Activated CD8-positive, alpha-beta memory T cell treated with anti-CD3 and anti-CD28 coated beads, Interleukin-2, amount 50 U/mL, for 1 hour (primary cell): Measurements from ENCODE around the gene LSM12.
"Not testable (repeated sequence)": the region's sequence is repeated elsewhere in the genome, so short reads cannot be mapped to it uniquely, and the experiment has no call there.

Source experiments
- DNase-seq: peaks from one replicate; pipeline ENCODE4 v3.0.0-alpha.2; 2020; ENCODE audit errors: extremely low read depth

Gene LSM12

DNA sequence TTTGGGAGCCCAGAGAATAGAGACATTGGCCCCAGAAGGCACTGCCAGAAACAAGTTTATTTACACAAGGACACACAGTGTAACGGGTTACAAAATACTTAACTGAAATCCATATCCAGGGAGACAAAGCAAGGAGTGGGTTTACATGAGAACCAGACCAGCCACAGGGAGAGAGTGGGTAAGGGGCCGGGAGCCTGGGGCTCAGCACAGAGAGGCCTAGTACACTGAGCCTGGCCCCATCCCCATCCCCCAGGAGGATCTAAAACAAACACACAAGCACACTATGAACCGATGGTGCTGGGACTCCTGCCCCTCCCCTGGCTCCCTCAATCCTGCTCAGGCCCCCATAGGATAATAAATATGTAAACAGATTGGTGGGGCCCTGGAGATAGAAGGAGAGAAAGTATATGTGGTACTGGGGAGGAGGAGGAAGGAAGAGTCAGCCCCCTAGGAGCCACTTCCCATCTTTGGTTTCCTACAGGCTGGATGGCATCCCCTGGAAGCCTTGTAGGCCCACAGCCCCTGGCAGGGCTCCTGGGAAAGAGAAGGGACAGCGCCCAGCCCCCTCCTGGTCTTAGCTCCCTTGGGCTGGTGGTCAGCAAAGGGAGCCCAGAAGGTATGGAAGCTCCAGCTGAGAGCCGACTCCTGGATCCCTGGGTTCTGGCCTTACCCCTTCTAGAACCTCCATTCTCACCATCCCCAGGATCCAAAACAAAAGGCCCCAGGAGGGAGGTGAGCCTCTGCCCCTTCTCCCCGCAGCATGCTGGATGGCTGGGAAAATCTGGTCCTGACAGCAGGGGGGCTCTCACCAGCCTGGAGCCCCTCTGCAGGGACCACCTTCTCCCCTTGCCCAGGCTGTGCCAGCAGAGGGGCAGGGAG lies 10.5 kb upstream of the LSM12 start:
- no peak for DNase-seq

DNA sequence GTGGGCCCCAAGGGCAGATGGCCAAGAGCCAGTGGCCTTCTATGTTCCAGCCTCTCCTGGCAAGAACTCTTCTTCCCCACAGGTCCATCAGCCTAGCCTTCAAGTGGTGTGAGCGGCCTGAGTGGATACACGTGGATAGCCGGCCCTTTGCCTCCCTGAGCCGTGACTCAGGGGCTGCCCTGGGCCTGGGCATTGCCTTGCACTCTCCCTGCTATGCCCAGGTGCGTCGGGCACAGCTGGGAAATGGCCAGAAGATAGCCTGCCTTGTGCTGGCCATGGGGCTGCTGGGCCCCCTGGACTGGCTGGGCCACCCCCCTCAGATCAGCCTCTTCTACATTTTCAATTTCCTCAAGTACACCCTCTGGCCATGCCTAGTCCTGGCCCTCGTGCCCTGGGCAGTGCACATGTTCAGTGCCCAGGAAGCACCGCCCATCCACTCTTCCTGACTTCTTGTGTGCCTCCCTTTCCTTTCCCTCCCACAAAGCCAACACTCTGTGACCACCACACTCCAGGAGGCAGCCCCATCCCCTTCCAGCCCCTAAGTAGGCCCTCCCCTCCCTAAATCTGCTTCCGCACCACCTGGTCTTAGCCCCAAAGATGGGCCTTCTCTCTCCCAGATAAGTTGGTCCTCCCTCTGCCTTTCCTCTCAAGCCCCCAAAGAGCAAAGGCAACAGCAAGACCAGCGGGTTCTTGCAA lies 9.3 kb upstream of the LSM12 start:
- DNase-seq = no peak

DNA sequence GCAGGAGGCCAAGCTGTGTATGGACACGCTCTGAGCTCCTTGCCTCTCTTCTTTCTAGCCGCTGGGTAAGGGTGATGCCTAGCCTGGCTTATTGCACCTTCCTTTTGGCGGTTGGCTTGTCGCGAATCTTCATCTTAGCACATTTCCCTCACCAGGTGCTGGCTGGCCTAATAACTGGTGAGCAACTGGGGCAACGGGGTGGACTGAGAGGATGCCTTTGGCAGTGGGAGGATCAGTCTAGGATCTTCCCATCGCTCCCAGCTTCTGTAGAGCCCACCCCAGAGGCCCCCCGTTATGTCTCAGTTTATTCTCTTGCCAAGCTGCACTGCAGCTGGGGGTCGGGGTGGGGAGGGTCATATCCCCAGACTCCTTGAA lies 8.4 kb upstream of the LSM12 start:
- DNase-seq = no peak

DNA sequence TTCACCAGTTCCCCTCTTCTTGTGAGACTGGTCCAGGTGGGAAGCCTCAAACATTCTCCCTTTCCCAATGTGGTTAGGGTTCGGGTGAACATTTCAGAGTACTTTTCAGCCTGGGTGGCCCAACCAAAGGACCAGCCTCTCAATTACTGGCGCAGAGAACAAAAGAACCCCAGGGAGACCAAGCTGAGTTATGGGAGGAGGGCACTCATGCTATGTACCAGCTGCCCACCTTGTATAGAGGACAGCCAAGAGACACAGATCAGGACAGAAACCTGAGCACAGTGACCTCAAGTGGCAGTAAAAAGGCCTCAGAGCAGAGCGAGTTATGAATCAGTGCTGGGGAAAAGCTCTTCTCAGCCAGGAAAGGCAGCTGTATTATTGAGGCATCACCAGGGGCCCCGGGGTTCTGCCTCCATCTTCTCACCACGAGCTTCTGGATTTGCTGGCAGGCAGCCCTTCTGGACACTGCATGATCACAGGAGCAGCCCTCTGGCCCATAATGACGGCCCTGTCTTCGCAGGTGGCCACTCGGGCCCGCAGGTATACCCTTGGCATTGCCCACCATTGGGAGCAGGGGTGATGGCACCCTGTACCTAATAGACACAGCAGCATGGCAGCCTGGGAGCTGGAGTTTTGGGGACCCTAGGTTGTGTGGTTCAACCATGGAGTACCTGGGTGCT lies 7.9 kb upstream of the LSM12 start:
- no peak for DNase-seq

DNA sequence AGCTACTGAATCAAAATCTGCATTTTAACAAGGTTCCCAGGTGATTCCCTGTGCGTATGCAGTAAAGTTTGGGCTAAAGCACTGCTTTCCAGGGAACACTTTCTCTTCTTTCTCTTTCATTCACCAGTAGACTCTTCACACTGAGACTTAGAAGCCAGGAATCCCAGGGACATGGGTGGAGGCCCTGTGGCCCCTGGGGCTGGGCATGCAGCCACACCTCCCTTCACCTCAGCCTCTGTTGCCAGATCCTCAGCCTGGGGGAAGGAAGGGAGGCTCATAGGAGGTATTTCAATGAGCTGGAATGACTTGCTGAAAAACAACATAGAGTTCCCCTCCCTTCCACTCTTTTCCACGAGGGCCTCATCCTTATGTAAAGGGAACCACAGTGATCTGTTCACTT lies 5.3 kb upstream of the LSM12 start:
- no peak for DNase-seq

DNA sequence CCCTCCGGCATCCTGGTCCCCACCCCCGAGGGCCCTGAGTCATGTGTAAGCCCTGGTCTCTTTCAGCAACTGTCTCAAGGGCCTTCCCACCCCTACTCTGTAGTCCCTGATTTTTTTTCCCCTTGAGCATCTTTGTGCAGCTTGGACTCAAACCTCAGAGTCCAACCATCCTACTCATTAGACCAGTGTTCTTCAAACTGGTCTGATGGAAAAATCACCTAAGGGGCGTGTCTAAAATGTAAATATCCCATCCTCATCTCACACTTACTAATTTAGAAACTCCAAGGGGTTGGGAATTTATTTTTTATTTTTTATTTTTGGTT lies 4.7 kb upstream of the LSM12 start:
- no peak for DNase-seq

DNA sequence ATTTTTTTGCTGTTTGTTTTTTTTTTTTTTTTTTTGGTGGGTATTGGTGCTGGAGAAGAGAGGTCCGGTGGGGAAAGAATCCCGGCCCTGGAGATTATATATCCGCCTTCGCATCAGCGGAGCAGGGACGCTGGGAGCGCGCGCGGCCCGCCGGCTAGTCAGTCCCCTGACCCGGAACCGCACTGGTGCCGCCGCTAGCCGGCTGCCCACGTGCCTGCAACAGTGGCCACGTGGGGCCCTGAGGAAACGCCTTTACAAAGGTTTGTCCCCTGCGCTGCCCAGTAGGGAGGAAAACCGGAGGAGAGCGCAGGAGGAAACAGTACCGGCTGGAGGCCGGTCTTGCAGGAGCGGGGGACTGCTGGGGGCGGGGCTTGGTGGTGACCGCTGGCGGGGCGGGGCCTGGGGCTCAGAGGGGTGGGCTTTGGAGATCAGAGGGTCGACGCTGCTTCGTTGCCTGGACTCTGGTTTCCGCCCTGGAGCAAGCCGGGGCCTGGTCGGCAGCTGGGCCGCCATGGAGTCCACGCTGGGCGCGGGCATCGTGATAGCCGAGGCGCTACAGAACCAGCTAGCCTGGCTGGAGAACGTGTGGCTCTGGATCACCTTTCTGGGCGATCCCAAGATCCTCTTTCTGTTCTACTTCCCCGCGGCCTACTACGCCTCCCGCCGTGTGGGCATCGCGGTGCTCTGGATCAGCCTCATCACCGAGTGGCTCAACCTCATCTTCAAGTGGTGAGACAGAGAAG lies 4.2 kb upstream of the LSM12 start, which contains the start of gene G6PC3:
G6PC3 (plus strand) TSS at position 281 of the 743 bp plus-strand sequence; CDS start at position 512, 231 bp downstream.
- DNase-seq = no peak

DNA sequence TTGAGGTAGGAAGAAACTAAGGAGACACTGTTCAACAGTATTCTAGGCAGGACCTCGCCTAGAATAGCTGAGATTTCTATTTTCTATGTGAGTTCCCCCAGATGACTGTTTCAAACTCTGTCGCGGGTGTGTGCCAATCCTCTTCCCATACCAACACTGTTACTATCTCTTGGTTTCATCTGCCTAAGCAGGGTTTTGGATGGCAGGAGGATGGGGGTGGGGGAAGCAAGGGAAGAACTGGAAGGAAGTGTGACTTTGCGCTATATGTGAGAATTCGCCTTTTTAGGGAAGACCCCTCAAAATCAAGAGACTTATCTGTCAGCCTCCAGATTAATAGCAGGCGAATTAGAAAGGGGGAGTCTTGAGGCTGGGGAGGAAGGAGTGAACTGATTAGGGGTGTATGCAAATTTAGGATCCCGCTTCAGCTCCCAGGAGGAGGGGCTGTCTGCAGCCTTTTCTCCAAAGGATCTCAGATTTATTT lies 3.5 kb upstream of the LSM12 start:
- no peak for DNase-seq

DNA sequence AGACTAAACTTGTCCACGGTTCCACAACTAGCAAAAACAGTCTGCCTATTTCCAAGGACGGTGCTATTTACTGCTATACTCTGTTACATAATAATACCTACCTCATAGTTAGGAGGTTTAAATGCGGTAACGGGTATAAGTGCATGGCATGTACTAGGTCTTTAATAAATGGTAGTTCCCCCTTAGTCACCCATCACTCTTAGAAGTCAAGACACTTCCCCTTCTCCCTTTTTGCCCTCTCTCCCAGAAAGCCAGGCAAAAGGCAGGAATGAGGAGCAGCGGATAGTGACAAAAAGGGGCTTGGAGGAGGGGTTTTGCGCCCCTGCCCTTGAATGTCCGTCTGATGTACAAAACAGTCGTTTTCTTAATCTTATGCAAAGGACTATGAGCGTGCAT lies 1.1 kb upstream of the LSM12 start:
- DNase-seq = no peak

DNA sequence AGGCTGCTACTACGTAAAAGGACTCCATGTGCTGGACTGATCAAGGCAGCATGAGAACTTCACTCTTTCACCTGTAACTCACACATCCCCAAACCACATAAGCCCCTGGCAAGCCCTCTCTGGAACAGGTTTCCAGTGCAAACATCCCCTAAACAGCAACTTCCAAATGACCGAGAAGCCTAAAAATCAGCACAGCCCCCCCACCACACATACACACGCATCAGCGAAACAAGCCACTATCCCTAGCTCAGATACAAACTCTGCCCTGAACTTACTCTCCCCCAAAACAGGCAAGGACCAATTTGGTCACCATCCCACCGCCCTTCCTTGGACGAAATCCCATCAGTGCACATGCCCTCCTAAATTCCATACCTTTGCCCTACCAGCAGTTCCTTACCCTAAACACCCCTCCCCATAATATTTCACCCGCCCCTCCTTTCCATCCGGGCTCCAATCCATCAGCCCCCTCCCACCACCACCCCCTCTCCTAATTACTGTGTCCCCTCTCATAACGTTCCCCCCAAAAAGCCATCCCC lies 735 bp downstream of the LSM12 start:
- no peak for DNase-seq

DNA sequence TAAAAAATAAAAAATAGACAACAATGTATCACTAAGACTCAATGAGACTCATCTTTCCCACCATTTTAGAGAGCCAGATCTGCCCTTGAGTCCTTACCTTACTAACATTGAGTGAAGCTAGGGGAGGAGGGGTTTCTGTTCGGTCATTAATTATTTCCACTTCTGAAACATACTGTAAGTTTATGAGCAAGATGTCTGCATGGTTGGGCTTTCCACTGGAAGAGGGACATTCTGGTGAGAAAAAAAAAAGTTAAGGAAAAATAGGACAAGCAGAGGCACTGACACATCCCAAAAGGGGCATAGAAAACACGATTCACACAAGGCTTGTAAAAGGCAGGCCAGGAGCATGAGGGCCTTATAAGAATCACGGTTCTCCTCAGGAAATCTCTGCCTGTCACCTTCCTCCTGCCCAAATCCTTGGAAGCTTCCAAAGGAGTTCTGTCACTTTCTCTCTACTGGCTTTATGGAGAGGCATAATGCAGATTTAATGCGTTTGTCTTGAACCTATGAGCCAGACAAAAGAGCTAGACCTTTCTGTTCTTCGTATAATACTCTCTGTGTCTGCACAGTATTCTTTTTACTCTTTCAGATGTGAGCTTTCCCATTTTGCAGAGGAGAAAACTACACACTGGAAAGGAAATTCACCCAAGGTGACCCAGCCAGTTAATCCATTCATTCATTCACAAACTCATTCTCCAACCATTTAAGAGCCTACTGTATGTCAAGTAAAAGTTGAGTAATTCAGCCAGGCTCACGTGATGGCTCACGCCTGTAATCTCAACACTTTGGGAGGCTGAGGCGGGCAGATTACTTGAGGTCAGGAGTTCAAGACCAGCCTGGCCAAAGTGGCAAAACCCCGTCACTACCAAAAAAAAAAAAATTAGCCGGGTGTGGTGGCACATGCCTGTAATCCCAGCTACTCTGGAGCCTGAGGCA lies 2.5 kb downstream of the LSM12 start:
- DNase-seq = no peak

DNA sequence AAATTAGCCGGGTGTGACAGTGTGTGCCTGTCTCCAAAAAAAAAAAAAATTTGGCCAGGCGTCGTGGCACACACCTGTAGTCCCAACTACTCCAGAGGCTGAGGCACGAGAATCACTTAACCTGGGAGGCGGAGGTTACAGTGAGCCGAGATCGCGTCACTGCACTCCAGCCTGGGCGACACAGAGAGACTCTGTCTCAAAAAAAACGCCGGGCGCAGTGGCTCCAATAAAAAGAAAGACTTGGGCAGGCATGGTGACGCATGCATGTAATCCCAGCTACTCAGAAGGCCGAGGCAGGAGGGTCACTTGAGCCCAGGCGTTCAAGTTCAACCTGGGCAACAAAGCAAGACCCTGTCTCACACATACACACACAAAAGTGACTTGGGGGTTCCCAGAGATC lies 3.6 kb downstream of the LSM12 start:
- no peak for DNase-seq

DNA sequence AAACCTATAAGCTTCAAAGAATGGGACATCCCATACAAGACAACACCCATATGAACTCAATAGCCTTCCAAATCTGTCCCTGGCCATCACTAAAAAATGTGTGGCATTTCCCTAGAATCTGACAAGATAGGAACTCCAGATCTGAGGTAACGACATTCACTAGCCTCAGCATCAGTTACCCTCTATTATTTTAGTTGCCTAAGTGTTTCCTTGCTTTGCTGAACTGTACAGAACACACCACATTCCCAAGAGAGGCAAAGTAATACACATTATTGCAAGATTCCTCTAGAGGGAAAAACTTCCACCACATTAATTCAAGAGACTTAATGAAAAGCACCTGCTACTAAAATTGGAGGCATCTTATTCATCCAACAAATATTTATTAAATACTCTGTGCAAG lies 5.0 kb downstream of the LSM12 start:
- DNase-seq = no peak

DNA sequence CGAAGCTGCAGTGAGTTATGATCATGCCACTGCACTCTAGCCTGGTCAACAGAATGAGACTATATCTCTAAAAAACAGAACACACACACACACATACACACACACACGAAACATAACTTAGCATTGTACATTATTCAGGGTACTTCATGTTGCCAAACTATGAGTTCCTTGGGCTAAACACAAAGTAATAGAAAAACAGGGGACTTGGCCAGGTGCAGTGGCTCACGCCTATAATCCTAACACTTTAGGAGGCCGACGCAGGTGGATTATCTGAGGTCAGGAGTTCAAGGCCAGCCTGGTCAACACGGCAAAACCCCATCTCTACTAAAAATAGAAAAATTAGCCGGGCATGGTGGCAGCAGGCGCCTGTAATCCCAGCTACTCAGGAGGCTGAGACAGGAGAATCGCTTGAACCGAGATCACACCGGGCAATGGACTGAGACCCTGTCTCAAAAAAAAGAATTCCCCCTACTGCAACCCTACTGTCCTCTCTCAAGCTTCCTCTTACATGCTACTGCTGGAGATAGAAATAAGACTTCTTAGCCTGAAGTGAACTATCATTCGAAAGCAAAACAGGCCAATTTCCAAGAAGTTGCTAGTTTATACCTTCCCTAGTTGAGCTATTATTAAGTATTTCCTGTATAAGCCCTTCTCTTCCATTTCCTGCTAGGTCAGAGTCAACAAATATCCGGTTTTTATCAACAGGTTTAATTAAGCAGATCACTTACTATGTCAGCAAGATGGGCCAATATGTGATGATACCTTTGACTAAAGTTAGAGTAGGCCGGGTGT lies 7.2 kb downstream of the LSM12 start:
- no peak for DNase-seq

DNA sequence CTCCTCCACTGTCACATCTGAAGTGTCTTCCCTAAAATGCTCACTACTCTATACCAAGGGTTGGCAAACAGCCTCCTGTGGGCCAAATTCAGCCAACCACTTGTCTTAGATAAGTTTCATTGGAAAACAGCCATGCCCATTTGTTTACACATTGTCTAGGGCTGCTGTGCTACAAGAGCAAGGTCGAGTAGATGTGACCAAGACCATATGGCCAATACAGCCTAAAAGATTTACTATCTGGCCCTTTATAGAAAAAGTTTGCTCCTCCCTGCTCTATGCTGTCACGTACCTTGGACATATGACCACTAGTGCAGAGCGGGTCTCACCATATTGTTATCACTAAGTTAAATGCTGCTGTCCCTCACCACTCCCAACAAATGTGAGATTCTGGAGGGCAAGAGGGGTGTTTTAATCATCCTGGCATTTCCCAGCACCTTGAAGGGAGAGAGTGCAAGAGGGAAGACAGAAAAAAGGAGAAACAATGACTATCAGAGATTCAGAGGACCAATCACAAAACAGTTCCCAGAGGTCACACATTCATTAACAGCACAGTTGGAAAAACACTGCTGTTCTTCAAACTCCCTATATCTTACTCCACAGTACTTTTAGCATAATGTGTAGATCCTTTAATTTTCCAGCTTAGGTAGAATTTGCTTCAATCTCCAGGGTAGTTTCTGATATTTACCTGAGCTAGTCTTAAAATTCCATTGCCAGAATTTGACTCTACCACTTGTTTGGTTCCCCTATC lies 13.2 kb downstream of the LSM12 start:
- DNase-seq = no peak

DNA sequence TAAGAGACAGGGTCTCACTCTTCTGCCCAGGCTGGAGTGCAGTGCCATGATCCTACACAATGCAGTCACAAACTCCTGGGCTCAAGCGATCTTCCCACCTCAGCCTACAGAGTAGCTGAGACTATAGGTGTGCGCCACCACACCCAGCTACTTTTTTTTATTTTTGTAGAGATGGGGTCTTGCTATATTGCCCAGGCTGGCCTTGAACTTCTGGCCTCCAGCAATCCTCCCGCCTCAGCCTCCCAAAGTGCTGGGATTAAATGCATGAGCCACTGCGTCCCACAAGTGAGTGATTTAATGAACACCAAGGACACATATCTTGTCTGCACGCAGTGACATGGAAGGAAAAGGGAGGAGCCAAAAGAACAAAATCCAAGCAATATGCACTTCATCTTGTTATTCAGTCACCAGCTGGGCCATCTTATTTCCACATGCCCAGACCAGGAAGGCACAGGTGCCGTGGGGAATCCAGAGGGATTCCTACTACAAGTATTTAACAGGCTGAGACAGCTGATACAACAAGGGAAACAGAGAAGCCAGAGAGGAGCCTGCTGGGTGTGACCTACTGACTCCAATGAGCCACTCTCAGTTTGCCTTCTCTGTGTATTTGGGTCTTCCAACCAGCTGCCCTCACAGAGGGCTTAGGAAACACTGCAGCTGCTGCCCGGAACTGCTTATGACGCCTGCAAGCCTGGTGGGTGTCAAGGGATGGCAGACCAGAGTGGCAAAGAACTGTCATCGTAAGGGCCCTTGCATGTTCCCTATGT lies 17.0 kb downstream of the LSM12 start:
- DNase-seq = no peak

DNA sequence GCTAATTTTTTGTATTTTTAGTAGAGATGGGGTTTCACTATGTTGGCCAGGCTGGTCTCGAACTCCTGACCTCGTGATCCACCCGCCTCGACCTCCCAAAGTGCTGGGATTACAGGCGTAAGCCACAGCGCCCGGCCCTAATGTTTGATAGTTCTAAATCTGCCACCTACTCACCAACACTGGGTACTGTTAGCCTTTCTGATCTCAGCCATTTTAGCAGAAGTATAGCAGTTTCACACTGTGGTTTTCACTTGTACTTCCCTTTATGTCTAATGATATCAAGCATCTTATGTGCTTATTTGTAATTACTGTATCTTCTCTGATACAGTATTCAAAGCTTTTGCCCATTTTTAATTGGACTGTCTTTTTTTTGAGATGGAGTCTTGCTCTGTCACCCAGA lies 19.6 kb downstream of the LSM12 start:
- DNase-seq = not testable (repeated sequence)

DNA sequence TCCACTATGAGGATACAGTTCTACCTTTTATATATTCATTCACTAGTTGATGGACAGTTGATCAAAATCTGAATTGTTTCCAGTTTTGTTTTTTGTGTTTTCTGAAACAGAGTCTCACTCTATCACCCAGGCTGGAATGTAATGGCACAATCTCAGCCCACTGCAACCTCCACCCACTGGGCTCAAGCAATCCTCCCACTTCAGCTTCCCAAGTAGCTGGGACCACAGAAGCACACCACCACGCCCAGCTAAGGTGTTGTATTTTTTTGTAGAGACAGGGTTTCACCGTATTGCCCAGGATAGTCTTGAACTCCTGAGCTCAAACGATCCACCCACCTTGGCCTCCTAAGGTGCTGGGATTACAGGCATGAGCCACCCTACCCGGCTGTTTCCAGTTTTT lies 21.0 kb downstream of the LSM12 start:
- no peak for DNase-seq
